NCI-H82 treated with DMSO at 0.1 percent for 48 hours (cell line): Measurements from ENCODE around the gene SPATA13.

Experiments used
- DNase-seq: peaks from one replicate; lab custom pipeline; 2025; ENCODE audit not compliant: unreplicated experiment; lab: John Stamatoyannopoulos, UW

The SPATA13 gene

GRCh38 chr13:24220086-24220703 lies 59.7 kb downstream of the SPATA13 start:
- peak; percentile 80 for DNase-seq

GRCh38 chr13:24221007-24221406 lies 60.5 kb downstream of the SPATA13 start:
- DNase-seq = no peak

GRCh38 chr13:24222756-24223155 lies 62.2 kb downstream of the SPATA13 start:
- no peak for DNase-seq

GRCh38 chr13:24223341-24224231 lies 63.1 kb downstream of the SPATA13 start:
- DNase-seq = no peak

GRCh38 chr13:24224232-24224680 lies 63.7 kb downstream of the SPATA13 start:
- no peak for DNase-seq

- DNase-seq = no peak
These were observed 64.5 kb downstream of the SPATA13 start for GRCh38 chr13:24225062-24225461.

GRCh38 chr13:24225930-24226329 lies 65.4 kb downstream of the SPATA13 start:
- DNase-seq = no peak

GRCh38 chr13:24226762-24227161 lies 66.2 kb downstream of the SPATA13 start:
- DNase-seq = no peak

GRCh38 chr13:24228852-24229458 lies 68.4 kb downstream of the SPATA13 start:
- no peak for DNase-seq

GRCh38 chr13:24230428-24231072 lies 70.0 kb downstream of the SPATA13 start:
- no peak for DNase-seq

GRCh38 chr13:24231377-24231776 lies 70.9 kb downstream of the SPATA13 start:
- no peak for DNase-seq

- DNase-seq = peak; percentile 29
These were observed 71.5 kb downstream of the SPATA13 start for GRCh38 chr13:24232037-24232436.

GRCh38 chr13:24232474-24232873 lies 72.0 kb downstream of the SPATA13 start:
- no peak for DNase-seq

- no peak for DNase-seq
These were observed 72.9 kb downstream of the SPATA13 start for GRCh38 chr13:24233351-24233901.

GRCh38 chr13:24234200-24234915 lies 73.8 kb downstream of the SPATA13 start:
- no peak for DNase-seq

- no peak for DNase-seq
These were observed 76.8 kb downstream of the SPATA13 start for GRCh38 chr13:24237356-24237755.

GRCh38 chr13:24241336-24241735 lies 80.8 kb downstream of the SPATA13 start:
- no peak for DNase-seq

GRCh38 chr13:24242100-24242499 lies 81.6 kb downstream of the SPATA13 start:
- no peak for DNase-seq

GRCh38 chr13:24243302-24243701 lies 82.8 kb downstream of the SPATA13 start:
- no peak for DNase-seq

- DNase-seq = no peak
These were observed 84.3 kb downstream of the SPATA13 start for GRCh38 chr13:24244802-24245201.
